Activated T-cell treated with anti-CD3 and anti-CD28 coated beads for 24 hours (primary cell): Measurements from ENCODE around the gene IL1B.
"Not testable (repeated sequence)": the region's sequence is repeated elsewhere in the genome, so short reads cannot be mapped to it uniquely, and the experiment has no call there.

Source experiments
- DNase-seq: peaks from one replicate; pipeline ENCODE4 v3.0.0-alpha.2; 2020; ENCODE audit warnings: low read depth

IL1B gene

GRCh38 chr2:112836695-112837117 lies at the start of gene IL1B:
Gene IL1B, minus strand, starts transcription at chr2:112836779. Its CDS starts 550 bp downstream, at chr2:112836229.
- DNase-seq, result no peak

DNA sequence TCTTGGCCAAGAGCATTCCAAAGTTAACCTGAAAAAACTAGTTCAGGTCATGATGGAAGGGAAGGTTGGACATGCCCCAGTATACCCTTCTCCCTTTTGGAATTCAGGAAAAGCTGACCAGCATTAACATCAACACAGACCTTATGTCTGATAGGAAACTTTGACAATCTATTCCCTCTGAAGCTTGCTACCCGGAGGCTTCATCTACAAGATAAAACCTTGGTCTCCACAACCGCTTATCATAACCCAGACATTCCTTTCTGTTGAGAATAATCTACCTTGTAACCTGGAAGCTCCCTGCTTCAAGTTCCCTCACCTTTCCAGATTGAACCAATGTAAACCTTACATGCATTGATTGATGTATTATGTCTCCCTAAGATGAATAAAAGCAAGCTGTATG lies 49.7 kb upstream of the IL1B start:
- DNase-seq, result no peak

GRCh38 chr2:112885506-112885902 lies 48.9 kb upstream of the IL1B start:
- no peak for DNase-seq

- peak; percentile 70 for DNase-seq
Measured at GRCh38 chr2:112884869-112885505, 48.4 kb upstream of the IL1B start.

DNA sequence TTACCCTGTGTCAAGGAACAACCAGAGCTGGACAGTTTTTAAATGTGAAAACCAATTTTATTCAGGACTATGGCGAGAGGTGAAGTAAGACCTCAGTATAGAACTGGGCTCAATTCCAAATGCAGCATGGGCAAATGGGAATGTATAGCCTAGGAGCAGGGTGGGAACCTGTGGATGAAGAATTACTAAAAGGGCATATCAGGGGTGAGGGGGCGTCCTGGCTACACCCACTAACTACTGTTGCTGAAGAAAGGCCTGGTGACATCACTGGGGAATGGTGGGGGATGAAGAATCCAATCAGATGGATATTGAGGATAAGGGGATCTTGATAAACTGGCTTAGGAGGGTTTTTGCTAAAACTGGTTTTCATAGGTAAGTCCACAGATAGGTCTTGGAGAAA lies 47.1 kb upstream of the IL1B start:
- no peak for DNase-seq

DNA sequence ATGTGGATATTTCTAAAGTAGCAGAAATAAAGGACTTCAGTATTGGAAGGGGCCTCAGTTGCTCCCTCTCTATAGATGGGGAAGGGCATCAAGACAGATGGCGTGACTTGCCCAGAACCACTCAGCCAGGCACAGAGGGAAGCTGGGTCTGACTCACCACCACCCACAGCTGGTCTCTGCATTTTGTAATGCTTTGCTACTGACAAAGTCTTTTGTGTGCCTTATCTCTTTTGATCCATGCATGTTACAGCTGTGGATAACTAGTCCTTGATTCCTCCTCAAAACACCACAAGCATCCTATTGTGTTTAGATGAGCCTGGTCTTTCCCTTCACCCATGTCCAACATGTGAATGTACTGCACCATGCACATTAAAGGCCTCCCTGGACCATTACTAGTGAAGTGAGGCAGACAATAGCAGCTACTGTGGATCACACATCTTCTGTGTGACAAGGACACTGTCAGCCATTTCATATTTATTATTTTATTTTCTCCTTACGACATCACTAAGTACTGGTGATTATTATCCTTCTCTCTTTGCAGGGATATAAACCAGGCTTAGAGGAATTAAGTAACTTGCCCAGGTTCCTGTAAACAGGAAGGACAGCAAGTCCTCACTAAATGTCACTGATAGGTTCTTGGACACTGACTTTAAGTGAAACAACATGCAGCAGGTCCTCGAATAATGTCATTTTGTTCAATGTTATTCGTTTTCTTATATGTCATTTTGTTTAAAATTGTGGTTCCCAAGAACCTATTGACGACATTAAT lies 44.8 kb upstream of the IL1B start:
- DNase-seq, result peak; percentile 29

DNA sequence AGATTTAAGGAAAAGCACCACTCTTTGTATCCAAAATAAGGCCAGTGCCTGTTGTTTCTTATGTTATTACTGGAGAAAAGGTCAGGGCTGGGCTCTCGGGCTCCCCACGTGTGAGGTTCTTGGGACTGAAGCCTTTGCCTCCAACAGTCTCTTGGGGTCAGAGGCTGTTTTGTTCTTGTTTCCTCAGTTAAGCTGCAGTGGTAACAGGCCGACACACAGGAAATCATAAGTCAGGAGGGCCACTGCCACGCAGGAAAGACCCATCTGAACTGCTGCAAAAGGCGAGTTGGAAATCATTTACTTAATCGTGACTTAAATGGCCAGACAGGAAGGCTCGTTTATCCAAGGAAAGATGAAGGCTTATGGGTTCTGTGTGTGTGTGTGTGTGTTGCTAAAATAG lies 44.1 kb upstream of the IL1B start:
- no peak for DNase-seq

DNA sequence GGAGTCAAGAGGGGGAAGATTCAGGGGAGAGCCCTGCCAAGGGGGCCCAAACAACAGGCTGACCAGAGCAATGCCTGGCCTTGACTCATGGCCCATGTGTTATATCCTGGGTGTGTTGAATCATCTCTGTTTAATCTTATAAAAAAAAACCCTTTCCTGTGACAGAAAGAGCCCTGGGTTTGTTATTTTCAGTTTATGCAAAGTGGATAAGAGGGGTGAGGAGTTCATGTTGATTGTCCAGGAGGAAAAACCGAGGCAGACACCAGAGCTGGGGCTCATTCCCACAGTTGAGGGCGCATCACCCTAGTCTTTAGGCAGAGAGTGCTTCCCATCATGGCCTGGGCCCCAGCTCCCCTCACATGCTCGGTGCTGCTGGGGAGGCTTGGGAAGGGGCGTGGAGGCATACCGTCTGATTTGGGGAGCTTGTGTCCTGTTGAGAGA lies 43.5 kb upstream of the IL1B start:
- no peak for DNase-seq

DNA sequence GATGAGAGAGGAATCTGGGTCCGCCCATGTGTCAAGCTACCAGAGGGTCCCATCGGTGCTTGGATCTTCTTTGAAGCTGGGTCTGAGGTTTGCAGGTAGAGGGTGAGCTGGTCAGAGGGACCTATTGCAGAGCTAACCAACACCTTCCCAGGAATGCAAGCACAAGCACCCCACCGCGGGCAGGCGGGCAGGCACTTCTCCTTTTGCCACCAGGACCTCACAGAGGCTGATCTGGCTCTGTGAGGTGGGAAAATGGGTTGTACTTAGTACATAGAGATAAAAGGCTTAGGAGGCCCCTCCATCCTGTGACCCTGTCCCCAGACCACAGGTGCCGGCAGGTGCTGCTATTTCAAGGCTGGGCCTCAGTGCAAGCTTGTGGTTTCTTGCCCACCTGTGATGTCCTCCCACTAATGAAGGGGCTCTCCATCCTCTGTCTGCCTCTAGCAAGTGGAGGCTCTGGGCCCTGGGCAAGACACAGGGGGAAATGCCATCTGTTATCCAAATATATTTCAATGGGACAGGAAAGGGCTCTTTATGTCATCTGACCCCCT lies 43.0 kb upstream of the IL1B start:
- no peak for DNase-seq

DNA sequence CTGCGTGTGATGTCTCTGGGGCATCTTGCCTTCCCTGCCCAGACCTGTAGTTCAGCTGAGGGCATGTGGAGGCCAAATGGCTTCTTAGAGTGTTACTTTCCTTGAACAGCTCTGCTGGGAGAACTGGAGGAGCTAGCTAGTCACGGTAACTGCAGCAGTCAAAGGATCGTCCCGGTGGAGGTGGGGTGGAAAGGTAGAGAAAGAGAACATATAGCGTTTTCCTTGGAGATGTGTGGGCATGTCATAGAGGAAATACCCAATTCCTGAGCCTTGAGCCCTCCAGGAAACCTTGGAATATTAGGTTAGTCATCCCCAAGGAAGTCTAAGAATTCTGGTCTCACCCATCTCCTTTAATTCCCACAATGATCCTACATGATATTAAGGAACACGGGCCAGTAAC lies 40.8 kb upstream of the IL1B start:
- DNase-seq, result no peak

GRCh38 chr2:112876971-112877361 lies 40.4 kb upstream of the IL1B start:
- DNase-seq, result no peak

DNA sequence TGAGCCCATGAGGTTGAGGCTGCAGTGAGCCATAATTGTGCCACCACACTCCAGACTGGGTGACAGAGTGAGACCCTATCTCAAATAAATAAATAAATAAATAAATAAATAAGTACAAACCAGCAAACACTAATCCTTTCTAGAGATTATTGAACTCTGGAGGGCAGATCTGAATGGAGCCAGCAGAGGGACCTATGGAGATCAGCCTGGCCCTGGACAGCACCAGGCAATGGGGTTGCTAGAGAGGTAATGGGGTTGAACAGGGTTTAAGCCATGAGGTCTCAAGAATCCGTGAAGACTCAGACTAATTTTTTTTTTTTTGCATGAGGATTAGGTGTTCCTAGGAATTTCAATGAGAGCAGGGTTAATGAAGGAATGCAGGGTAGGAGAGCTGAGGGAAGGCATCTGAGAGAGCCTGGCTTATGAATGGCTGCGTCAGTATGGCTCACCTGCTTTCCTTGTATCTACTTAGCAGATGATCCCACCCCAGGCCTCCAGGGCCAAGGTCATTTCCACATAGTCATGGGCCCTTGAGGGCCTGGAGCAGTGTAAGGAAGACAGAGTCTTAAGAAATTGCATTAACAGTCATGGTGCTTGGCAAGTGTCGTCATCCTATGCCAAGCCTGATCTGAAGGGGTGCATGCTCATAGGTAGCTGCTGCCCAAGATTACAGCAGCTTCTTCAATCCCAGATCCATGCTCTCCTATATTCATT lies 39.8 kb upstream of the IL1B start:
- DNase-seq, result no peak

DNA sequence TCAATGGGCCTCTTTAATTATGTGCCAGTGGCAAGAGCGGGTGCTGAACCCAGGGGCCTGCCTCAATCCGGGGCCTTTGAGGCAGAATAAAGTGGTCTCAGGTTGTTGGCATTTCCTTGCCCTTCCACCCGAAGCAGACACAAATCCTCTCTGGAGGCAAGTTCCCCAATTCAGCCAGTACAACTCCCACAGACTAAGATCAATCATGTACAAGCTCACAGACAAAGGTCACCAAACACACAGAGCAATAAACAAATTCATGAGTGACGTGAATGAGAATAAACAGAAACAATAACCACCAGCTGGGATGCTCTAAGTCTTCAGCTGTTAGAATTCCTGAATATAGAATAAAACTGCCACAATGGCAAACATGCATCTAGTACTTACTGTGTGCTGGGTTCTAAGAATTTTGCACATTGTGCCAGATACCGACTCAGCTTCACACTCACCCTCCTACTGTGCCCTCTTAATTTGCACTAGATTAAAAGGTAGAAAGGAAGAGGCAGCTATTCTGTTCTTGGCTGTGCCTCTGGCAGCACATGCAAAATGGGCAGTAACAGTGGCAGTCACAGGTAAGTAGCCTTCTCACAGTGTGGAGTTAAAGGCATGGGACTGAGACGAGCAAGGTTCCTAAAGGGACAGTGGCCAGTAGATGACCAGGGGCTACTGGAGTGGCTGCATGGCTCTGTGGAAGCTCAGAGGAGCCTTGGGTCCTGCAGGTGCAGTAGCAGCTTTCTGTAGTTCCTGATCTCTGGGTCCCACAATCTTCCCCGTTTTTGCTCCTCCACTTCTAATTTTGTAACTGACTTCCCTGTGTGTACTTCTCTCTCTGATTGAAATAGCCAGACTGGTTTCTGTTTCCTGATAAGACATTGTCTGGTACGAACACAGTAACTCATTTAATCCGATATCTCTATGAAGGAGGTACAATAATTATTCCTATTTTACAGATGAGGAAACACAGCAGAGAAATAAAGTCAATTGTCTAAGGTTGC lies 34.6 kb upstream of the IL1B start:
- DNase-seq, result no peak

GRCh38 chr2:112869258-112869842 lies 32.8 kb upstream of the IL1B start:
- no peak for DNase-seq

GRCh38 chr2:112867701-112868631 lies 31.4 kb upstream of the IL1B start:
- DNase-seq, result no peak

- DNase-seq, result no peak
Measured at GRCh38 chr2:112866128-112866835, 29.7 kb upstream of the IL1B start.

DNA sequence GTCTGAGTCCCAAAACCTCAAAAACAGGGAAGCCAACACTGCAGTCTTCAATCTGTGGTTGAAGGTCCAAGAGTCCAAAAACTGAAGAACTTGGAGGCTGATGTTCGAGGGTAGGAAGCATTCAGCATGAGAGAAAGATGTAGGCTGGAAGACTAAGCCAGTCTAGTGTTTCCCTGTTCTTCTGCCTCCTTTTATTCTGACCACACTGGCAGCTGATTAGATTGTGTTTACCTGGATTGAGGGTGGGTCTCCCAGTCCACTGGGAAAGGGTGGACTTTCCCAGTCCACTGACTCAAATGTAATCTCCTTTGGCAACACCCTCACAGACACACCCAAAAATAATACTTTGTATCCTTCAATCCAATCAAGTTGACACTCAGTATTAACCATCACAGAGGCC lies 27.5 kb upstream of the IL1B start:
- no peak for DNase-seq

DNA sequence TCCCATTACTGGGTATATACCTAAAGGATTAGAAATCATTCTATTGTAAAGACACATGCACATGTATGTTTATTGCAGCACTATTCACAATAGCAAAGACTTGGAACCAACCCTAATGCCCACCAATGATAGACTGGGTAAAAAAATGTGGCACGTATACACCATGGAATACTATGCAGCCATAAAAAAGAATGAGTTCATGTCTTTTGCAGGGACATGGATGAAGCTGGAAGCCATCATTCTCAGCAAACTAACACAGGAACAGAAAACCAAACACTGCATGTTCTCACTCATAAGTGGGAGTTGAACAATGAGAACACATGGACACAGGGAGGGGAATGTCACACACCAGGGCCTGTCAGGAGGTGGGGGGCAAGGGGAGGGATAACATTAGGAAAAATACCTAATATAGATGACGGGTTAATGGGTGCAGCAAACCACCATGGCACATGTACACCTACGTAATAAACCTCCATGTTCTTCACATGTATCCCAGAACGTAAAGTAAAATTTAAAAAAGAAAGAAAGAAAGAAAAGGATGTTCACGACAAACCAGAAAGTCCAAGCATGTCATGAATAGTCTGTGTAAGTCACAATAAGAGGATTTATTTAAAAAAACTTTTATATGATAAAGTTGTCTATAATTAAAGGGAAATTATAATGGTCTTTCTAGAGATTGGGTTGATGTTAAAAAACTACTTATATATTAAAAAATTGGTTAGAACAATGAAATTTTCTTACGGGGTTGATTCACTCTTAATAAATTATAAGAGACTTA lies 23.0 kb upstream of the IL1B start:
- DNase-seq, result not testable (repeated sequence)

DNA sequence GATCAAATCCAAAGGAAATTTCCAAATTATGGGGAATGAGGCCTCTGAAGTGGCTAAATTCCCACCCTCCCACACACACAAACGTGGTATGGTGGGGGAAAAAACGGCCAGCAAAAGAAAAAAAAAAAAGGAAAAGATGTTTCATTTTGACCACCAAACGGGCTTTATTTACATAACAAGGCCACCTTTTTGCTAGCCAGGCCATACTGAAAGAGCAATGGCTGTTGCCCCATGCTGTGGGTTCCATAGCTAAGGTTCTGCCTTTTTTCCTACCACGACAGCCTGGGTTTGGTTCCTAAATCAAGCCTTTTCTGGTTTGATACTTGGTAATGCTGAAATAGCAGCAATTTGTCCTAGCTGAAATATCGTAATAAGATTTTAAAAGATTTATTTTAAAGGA lies 14.0 kb upstream of the IL1B start:
- DNase-seq, result no peak
